Astrocyte (in vitro differentiated cells and primary cell): Measurements from ENCODE around the gene APOM. TPM values are rescaled to one million over a fixed set of nuclear protein-coding genes. Genes with fewer than 3 reads are reported as not detected.

Experiments used
- DNase-seq: peaks from one replicate; pipeline ENCODE4 v3.0.0-alpha.2; 2010; ENCODE audit warnings: low read depth
- FAIRE-seq: peaks from 2 replicates; lab custom pipeline; 2011; peaks lifted over from hg19 to GRCh38; lab: Jason Lieb, UNC
- H2AFZ ChIP-seq: 2 replicates; pipeline ENCODE4 v1.6.0; 2012; ENCODE audit warnings: low read depth, low read length, inconsistent platforms
- H3K27ac ChIP-seq: 2 replicates; pipeline ENCODE4 v1.5.1; 2011; ENCODE audit warnings: low read depth, low read length, inconsistent platforms
- H3K27me3 ChIP-seq: 2 replicates; pipeline ENCODE4 v1.6.0; 2011; ENCODE audit warnings: low read length, inconsistent platforms; ENCODE audit not compliant: insufficient read depth
- H3K36me3 ChIP-seq: 2 replicates; pipeline ENCODE4 v1.5.1; 2011; ENCODE audit warnings: low read length, inconsistent platforms; ENCODE audit not compliant: insufficient read depth
- H3K4me1 ChIP-seq: 2 replicates; pipeline ENCODE4 v1.5.1; 2011; ENCODE audit warnings: low read length, inconsistent platforms; ENCODE audit not compliant: insufficient read depth
- H3K4me2 ChIP-seq: 2 replicates; pipeline ENCODE4 v1.6.0; 2012; ENCODE audit warnings: low read length, inconsistent platforms
- H3K4me3 ChIP-seq: 2 replicates; pipeline ENCODE4 v1.5.1; 2011; ENCODE audit warnings: low read depth, mild to moderate bottlenecking, low read length, inconsistent platforms; ENCODE audit not compliant: insufficient read depth
- H3K79me2 ChIP-seq: 2 replicates; pipeline ENCODE4 v1.6.0; 2012; ENCODE audit warnings: mild to moderate bottlenecking, low read length, inconsistent platforms; ENCODE audit not compliant: insufficient read depth
- H3K9ac ChIP-seq: 2 replicates; pipeline ENCODE4 v1.6.0; 2012; ENCODE audit warnings: mild to moderate bottlenecking, low read length, inconsistent platforms
- H3K9me3 ChIP-seq: 2 replicates; pipeline ENCODE4 v1.5.1; 2012; ENCODE audit warnings: low read depth, mild to moderate bottlenecking, low read length, inconsistent platforms; ENCODE audit not compliant: insufficient read depth
- H4K20me1 ChIP-seq: 2 replicates; pipeline ENCODE4 v1.6.0; 2012; ENCODE audit warnings: low read length, inconsistent platforms; ENCODE audit not compliant: insufficient read depth
- H3K27ac Mint-ChIP-seq: one replicate; pipeline ENCODE4 v1.8.0; 2021; ENCODE audit warnings: mild to moderate bottlenecking, mixed read lengths; ENCODE audit not compliant: unreplicated experiment
- H3K27me3 Mint-ChIP-seq: one replicate; pipeline ENCODE4 v1.8.0; 2021; ENCODE audit warnings: low read depth, mixed read lengths; ENCODE audit not compliant: unreplicated experiment
- H3K36me3 Mint-ChIP-seq: one replicate; pipeline ENCODE4 v1.8.0; 2021; ENCODE audit warnings: low read depth, mixed read lengths; ENCODE audit not compliant: unreplicated experiment
- H3K4me1 Mint-ChIP-seq: one replicate; pipeline ENCODE4 v1.8.0; 2021; ENCODE audit warnings: low read depth, mixed read lengths; ENCODE audit not compliant: unreplicated experiment
- H3K4me3 Mint-ChIP-seq: one replicate; pipeline ENCODE4 v1.8.0; 2021; ENCODE audit warnings: mild to moderate bottlenecking, moderate library complexity, mixed read lengths; ENCODE audit not compliant: unreplicated experiment
- H3K9me3 Mint-ChIP-seq: one replicate; pipeline ENCODE4 v1.8.0; 2021; ENCODE audit warnings: mild to moderate bottlenecking, mixed read lengths; ENCODE audit not compliant: unreplicated experiment
- EZH2 ChIP-seq: IDR thresholded peaks from 2 replicates; pipeline ENCODE4 v1.6.1; 2012; ENCODE audit warnings: mild to moderate bottlenecking, low read length, inconsistent platforms; ENCODE audit not compliant: insufficient read depth
- total RNA-seq: library from RNA; stranded (reverse); gene quantifications from 2 replicates; pipeline ENCODE4 v1.2.1, GENCODE V29; 2021
- TF ChIP-seq, protein P1 (sequence below): IDR thresholded peaks from 2 replicates; pipeline ENCODE4 v1.5.1; 2011; ENCODE audit warnings: low read depth, mild to moderate bottlenecking, inconsistent platforms, low read length, moderate library complexity; ENCODE audit not compliant: insufficient read depth

APOM gene
- total RNA-seq, 1 donor from 2014 or later: 0.89 TPM

DNA sequence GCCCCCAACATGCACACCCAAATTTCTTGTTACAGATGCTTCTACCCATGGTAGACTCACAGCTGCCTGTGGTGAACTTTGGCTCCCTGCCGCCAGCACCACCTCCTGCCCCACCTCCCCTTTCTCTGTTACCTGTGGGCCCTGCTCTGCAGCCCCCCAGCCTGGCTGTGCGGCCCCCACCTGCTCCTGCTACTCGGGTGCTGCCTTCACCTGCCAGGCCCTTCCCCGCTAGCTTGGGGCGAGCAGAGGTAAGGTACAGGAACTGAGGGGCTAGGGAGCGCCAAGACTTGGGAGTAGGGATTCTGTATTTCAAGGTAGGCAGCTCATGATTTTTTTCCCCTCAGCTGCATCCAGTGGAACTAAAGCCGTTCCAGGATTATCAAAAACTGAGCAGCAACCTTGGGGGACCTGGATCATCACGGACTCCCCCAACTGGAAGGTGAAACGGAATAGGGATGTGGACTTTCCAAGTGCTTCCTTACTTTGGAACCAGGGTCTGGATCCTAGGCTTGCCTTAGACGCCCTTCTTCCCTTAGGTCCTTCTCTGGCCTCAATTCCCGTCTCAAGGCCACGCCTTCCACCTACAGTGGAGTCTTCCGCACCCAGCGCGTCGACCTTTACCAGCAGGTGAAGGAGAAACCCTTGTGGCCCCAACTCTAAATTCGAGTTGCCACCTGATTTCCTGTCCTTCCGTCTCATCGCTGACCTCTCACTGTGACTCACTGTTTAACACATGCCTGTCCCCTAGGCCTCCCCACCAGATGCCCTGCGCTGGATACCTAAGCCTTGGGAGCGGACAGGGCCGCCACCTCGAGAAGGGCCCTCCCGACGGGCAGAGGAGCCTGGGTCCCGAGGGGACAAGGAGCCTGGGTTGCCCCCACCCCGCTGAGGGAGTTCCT lies 18.7 kb upstream of the APOM start:
- FAIRE-seq (no peak), DNase-seq (no peak)
- Histone ChIP-seq H3K27ac (no peak overlapping the region), H3K27me3 (no peaks in the 10 kb centered on the region), H2AFZ (no peak overlapping the region), H3K36me3 (peaks cover 62% of the 10 kb centered on the region), H3K4me3 (no peak overlapping the region), H3K79me2 (peaks cover 12% of the 10 kb centered on the region), H4K20me1 (peaks cover 75% of the 10 kb centered on the region), H3K9me3 (no peaks in the 10 kb centered on the region), H3K4me1 (peaks cover 13% of the 10 kb centered on the region), H3K4me2 (no peak overlapping the region), H3K9ac (no peak overlapping the region)
- Mint-ChIP-seq H3K4me3 (no peak overlapping the region), H3K36me3 (peaks cover 34% of the 10 kb centered on the region), H3K9me3 (no peaks in the 10 kb centered on the region), H3K27ac (peak overlapping the region; percentile 75), H3K27me3 (no peaks in the 10 kb centered on the region), H3K4me1 (peaks cover 3% of the 10 kb centered on the region)
- no peak for TF ChIP-seq EZH2
- TF ChIP-seq, protein P1, sequence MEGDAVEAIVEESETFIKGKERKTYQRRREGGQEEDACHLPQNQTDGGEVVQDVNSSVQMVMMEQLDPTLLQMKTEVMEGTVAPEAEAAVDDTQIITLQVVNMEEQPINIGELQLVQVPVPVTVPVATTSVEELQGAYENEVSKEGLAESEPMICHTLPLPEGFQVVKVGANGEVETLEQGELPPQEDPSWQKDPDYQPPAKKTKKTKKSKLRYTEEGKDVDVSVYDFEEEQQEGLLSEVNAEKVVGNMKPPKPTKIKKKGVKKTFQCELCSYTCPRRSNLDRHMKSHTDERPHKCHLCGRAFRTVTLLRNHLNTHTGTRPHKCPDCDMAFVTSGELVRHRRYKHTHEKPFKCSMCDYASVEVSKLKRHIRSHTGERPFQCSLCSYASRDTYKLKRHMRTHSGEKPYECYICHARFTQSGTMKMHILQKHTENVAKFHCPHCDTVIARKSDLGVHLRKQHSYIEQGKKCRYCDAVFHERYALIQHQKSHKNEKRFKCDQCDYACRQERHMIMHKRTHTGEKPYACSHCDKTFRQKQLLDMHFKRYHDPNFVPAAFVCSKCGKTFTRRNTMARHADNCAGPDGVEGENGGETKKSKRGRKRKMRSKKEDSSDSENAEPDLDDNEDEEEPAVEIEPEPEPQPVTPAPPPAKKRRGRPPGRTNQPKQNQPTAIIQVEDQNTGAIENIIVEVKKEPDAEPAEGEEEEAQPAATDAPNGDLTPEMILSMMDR: no peak

DNA sequence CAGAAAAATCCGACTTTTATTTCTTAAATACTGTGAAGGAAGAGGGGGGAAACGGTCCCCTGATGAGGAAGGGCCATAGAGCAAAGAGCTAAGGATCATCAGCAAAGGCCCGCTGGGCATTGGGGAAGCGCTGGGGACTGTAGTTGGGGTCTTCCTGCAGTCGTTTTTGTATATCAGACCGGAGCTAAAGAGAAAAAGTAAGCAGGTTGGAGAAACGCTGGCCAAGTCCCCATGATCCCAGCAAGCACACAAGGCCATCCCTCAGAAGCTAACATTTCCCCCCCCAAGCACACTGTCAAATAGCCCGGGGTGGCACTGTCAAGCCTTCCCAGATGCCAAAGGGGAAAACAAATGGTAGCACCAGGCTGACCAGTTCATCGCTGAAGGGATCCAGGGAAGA lies 16.7 kb upstream of the APOM start:
- H3K27me3 Mint-ChIP-seq: no peaks in the 10 kb centered on the region
- H3K27ac ChIP-seq: peak overlapping the region; percentile 55
- no peak overlapping the region for H2AFZ ChIP-seq
- no peak overlapping the region for H3K27ac Mint-ChIP-seq
- no peaks in the 10 kb centered on the region for H3K79me2 ChIP-seq
- peak overlapping the region; percentile 62 for H3K4me2 ChIP-seq
- no peaks in the 10 kb centered on the region for H3K27me3 ChIP-seq
- peaks cover 3% of the 10 kb centered on the region for H3K4me1 Mint-ChIP-seq
- H3K9me3 Mint-ChIP-seq: no peaks in the 10 kb centered on the region
- no peaks in the 10 kb centered on the region for H3K9me3 ChIP-seq
- no peak for TF ChIP-seq EZH2
- TF ChIP-seq, protein P1: no peak
- H3K36me3 Mint-ChIP-seq: peaks cover 31% of the 10 kb centered on the region
- H4K20me1 ChIP-seq: peaks cover 58% of the 10 kb centered on the region
- no peak for DNase-seq
- peak overlapping the region; percentile 57 for H3K9ac ChIP-seq
- peaks cover 60% of the 10 kb centered on the region for H3K36me3 ChIP-seq
- no peak for FAIRE-seq
- peak overlapping the region; percentile 20 for H3K4me3 Mint-ChIP-seq
- no peak overlapping the region for H3K4me3 ChIP-seq
- H3K4me1 ChIP-seq: peaks cover 13% of the 10 kb centered on the region

DNA sequence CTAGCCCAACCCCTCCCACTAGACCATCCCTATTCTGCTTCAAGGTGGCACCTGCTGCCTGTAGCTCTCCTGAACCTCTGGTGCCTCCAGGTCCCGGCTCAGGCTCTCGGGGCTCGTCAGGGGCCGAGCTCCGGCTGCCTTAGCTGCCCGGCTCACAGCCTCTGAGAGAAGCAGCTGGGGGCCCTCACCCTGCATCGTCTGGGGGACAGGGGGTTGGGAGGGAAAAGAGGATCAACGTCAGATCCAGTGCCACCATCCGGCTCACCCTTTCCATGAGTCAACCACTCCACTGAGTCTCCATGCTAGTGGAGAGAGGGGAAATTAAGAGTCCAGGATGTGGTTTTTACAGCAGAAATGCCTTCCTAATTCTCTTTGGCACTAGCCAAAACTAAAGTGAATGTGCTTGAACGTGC lies 16.2 kb upstream of the APOM start:
- Histone ChIP-seq H3K79me2 (no peaks in the 10 kb centered on the region), H3K27ac (peak overlapping the region; percentile 55), H3K4me2 (peak overlapping the region; percentile 62), H2AFZ (no peak overlapping the region), H3K4me1 (peaks cover 13% of the 10 kb centered on the region), H3K9ac (peak overlapping the region; percentile 57), H3K36me3 (peaks cover 58% of the 10 kb centered on the region), H3K4me3 (no peak overlapping the region), H4K20me1 (peaks cover 56% of the 10 kb centered on the region), H3K9me3 (no peaks in the 10 kb centered on the region), H3K27me3 (no peaks in the 10 kb centered on the region)
- Mint-ChIP-seq H3K9me3 (no peaks in the 10 kb centered on the region), H3K27ac (no peak overlapping the region), H3K4me3 (no peak overlapping the region), H3K4me1 (peaks cover 3% of the 10 kb centered on the region), H3K36me3 (peaks cover 30% of the 10 kb centered on the region), H3K27me3 (no peaks in the 10 kb centered on the region)
- FAIRE-seq: no peak
- TF ChIP-seq, protein P1: no peak
- no peak for TF ChIP-seq EZH2
- DNase-seq: peak; percentile 72
